HG03039 (cell line): ENCODE results near the gene OAT.

Experiments
- ATAC-seq: cut with Tn5 transposase; IDR thresholded peaks from one replicate; pipeline ENCODE4 v1.9.1; 2021; ENCODE audit warnings: mild to moderate bottlenecking, moderate library complexity; ENCODE audit not compliant: unreplicated experiment

Gene OAT

GRCh38 chr10:124418726-124419501, at the start of gene OAT:
Gene OAT, minus strand, starts transcription at chr10:124418923. Its CDS starts 6,752 bp downstream, at chr10:124412171.
- peak; percentile 93 for ATAC-seq

- ATAC-seq, result no peak
Measured at GRCh38 chr10:124467165-124467564, 48.4 kb upstream of the OAT start.

- ATAC-seq, result no peak
Measured at GRCh38 chr10:124465777-124466488, 47.2 kb upstream of the OAT start.

- no peak for ATAC-seq
Measured at GRCh38 chr10:124465003-124465776, 46.5 kb upstream of the OAT start.

- no peak for ATAC-seq
Measured at GRCh38 chr10:124464028-124464965, 45.6 kb upstream of the OAT start.

DNA sequence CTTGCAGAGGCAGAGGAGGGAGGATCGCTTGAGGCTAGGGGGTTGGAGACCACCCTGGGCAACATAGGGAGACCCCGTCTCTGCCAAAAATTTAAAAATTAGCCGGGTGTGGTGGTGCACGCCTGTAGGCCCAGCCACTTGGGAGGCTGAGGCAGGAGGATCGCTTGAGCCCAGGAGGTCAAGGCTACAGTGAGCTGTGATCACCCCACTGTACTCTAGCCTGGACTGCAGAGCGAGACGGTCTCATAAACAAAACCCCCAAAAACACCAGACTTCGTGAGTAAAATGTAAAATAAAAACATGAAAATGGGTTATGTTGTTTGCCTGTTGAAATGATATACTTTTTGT, 43.6 kb upstream of the OAT start:
- no peak for ATAC-seq

DNA sequence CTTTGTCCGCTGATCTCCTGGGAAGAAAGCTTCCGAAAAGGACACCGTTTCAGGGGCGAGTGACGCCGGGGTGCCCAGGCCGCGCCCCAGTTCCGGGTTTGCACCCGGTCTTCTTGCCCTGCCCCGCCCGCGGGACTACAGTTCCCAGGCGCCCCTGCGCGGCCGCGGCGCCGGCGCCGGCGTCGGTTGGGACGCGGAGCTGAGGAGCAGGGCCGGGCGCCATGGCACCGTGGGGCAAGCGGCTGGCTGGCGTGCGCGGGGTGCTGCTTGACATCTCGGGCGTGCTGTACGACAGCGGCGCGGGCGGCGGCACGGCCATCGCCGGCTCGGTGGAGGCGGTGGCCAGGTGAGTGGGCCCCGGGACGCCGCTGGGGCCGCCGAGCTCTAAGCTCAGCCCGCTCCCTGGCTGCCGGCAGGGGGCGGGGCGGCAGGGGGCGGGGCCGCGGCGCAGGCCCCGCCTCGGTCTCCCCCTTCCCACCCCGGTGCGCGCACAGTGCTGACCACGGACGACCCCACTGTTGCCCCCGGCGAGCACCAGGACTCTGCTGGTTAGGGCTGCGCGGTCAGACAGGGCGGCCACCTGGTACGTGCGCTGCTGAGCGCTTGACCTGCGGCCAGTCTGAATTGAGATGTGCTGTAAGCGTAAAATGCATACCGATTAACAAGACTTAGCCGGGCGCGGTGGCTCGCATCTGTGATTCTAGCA, 43.1 kb upstream of the OAT start, which contains the start of gene LHPP:
TSS of gene LHPP (plus strand) at position 182 of the 706 bp plus-strand sequence. CDS start at position 222, 40 bp downstream.
- peak; percentile 96 for ATAC-seq

GRCh38 chr10:124460144-124460543, 41.4 kb upstream of the OAT start:
- ATAC-seq, result no peak

- ATAC-seq, result no peak
Measured at GRCh38 chr10:124459395-124459794, 40.7 kb upstream of the OAT start.

GRCh38 chr10:124458889-124459288, 40.2 kb upstream of the OAT start:
- ATAC-seq, result no peak

- ATAC-seq, result no peak
Measured at GRCh38 chr10:124458473-124458872, 39.8 kb upstream of the OAT start.

DNA sequence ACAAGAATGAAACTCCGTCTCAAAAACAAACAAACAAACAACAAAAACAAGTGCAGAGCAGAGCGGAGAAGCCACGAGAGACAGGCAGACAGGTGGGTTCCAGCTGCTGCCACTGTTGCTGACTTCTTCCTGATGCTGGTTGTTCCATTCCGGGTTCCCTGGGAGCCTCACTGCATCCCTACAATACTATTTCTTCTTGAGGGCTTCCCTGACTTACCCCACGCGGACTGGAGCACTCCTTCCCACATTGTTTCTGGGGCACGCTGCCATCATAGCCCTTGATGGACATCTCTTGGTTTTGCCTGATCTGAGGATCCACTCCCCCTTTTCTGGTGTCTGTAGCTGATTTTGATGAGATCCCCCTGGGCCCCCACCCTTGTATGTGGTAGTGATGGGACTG, 36.7 kb upstream of the OAT start:
- ATAC-seq, result no peak

- no peak for ATAC-seq
Measured at GRCh38 chr10:124453960-124454610, 35.4 kb upstream of the OAT start.

- ATAC-seq, result no peak
Measured at GRCh38 chr10:124451276-124451675, 32.6 kb upstream of the OAT start.

- no peak for ATAC-seq
Measured at GRCh38 chr10:124450783-124451057, 32.0 kb upstream of the OAT start.

GRCh38 chr10:124450012-124450782, 31.5 kb upstream of the OAT start, which contains the start of gene NKX1-2:
Gene NKX1-2, minus strand, starts transcription at chr10:124450035. Its CDS starts 92 bp downstream, at chr10:124449943.
- no peak for ATAC-seq

GRCh38 chr10:124449170-124450011, 30.7 kb upstream of the OAT start:
- ATAC-seq, result no peak

- no peak for ATAC-seq
Measured at GRCh38 chr10:124448696-124449169, 30.0 kb upstream of the OAT start.
